ENCODE results near the gene MED27. TPM values are rescaled to one million over a fixed set of nuclear protein-coding genes. Genes with fewer than 3 reads are reported as not detected.
A peak's percentile ranks its signal among the peaks of the same experiment; 100 is the strongest.

MED27 gene
- total RNA-seq, 1 experiment from 2014 or later: 40.3 TPM

DNA sequence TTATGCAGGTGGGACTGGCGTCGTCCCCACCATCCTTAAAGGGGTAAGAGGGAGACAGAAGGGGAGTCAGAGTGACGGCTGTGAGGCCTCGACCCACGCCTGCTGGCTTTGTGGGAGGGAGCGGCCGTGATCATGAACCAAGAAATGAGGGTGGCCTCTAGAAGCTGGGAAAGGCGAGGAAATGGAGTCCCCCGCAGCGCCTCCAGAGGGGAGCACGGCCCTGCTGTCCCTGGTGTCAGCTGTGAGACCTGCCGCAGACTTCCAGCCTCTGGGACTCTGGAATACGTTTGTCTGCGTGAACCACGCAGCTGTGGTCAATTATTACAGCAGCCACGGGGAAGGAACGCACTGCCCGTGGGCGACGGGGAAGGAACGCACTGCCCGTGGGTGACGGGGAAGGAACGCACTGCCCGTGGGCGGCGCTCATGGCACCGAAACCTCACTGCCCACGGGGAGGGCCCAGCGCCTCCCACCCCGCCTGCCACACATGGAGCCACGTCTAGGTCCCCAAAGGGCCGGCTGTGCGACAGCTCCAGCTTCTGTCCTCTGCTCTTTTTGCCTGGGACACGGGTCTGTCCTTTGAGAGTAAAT, 231.0 kb downstream of the MED27 start:
- Histone ChIP-seq H3K36me3 (replicated peaks; ENCODE audit: control insufficient read depth, insufficient read depth, low read length) (no peaks in the 10 kb centered on the region), H3K27me3 (ENCODE audit: control insufficient read depth, insufficient read depth, low read length) (no peaks in the 10 kb centered on the region), H3K4me3 (ENCODE audit: insufficient read depth, low read depth, low read length) (no peak overlapping the region)
- DNase-seq: peak; percentile 68

- H3K27me3 ChIP-seq (ENCODE audit: control insufficient read depth, insufficient read depth, low read length): no peaks in the 10 kb centered on the region
These were observed 231.9 kb downstream of the MED27 start for GRCh38 chr9:131847665-131848354.

DNA sequence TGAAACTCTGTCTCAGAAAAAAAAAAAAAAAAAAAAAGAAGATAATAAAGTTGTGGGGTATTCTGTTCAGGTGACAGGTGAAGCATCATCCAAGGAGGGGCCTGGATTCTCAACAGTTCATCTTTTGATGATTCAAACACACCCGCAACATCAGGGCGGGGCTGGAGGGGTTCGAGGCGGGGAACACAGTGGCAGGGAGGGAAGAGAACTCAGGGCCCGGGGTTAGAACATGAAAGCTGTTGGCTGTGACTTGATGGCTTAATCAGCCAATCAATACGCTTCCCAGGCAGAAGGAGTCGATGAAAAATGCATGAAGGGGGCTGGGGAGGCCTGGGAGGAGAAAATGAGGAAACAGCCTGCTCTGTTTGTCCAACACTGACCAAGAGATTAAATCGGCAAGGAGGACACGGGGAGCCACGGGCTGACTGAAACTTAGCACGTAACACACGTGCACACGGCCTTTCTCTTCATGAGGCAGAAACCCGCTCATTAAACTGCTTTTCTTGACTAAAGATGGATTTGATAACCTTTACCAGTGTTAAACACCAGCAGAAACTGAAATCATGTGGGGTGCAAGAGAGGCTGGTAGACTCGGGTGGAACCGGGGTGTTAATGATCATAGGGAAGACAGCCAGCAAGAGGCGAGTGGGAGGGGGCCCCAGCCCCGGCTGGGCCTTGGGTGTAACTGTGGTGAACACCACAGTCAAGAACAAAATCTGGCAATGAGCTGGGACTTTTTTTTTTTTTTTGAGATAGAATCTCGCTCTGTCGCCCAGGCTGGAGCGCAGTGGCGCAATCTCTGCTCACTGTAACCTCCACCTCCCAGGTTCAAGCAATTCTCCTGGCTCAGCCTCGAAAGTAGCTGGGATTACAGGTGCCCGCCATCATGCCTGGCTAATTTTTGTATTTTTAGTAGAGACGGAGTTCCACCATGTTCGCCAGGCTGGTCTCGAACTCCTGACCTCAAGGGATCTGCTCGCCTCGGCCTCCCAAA, 234.1 kb downstream of the MED27 start:
- Histone ChIP-seq H3K4me3 (ENCODE audit: insufficient read depth, low read depth, low read length) (no peak overlapping the region), H3K36me3 (replicated peaks; ENCODE audit: control insufficient read depth, insufficient read depth, low read length) (no peaks in the 10 kb centered on the region), H3K27me3 (ENCODE audit: control insufficient read depth, insufficient read depth, low read length) (no peaks in the 10 kb centered on the region)
- no peak for DNase-seq

More at GRCh38 chr9:131847665-131848354, 231.9 kb downstream of the MED27 start:
- Histone ChIP-seq H3K4me3 (ENCODE audit: insufficient read depth, low read depth, low read length) (no peak overlapping the region), H3K36me3 (replicated peaks; ENCODE audit: control insufficient read depth, insufficient read depth, low read length) (no peaks in the 10 kb centered on the region)
- DNase-seq: no peak

DNA sequence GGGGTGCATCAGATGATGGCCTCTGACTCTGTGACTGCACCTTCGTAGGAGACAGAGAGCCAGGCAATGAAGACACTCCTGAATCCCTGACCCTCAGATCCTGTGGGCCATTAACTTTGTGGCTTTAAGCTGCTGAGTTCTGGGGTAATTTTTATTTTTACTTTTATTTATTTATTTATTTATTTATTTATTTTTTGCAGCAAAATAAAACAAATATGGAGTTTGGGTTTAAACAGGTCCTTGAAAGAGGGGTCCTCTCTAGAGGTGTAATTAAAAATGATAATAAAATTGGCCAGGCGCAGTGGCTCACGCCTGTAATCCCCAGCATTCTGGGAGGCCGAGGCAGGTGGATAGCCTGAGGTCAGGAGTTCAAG, 234.9 kb downstream of the MED27 start:
- no peak overlapping the region for H3K4me3 ChIP-seq (ENCODE audit: insufficient read depth, low read depth, low read length)
- no peaks in the 10 kb centered on the region for H3K36me3 ChIP-seq (replicated peaks; ENCODE audit: control insufficient read depth, insufficient read depth, low read length)
- no peaks in the 10 kb centered on the region for H3K27me3 ChIP-seq (ENCODE audit: control insufficient read depth, insufficient read depth, low read length)
- DNase-seq: no peak

DNA sequence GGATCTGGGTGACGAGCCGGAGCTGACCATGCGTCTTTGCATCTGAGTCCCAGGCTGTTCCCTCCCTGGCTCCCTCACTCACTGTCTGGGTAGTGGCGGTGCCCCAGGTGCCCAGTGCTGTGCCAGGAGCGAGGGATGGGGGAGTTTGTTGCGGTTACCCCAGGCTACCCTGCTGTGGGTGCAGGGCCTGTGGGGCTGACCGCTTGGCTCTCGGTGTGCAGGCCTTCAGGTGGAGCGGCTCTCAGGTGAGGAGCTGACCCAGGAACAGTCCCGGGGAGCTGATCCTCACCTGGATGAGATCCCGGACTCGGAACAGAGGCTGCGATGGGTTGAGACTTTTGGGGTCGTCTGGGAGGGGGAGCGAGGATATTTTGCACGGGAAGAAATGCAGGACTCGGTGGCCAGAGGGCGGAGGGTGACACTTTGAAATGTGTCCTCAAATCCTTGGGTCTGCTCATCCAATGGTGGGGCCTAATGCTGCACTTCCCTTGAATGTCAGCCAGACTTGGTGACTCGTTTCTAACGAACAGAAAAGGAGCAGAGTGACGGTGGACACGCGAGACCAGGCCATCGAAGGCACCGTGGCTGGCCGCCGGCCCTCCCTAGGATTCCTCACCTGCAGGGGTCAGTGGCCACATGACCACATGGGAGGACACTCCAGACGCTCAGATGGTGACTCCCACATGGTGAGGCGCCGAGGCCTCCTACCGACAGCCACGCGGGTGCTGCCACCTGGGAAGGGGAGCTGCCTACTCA, 235.5 kb downstream of the MED27 start:
- H3K36me3 ChIP-seq (replicated peaks; ENCODE audit: control insufficient read depth, insufficient read depth, low read length): no peaks in the 10 kb centered on the region
- no peak overlapping the region for H3K4me3 ChIP-seq (ENCODE audit: insufficient read depth, low read depth, low read length)
- peak; percentile 57 for DNase-seq
- H3K27me3 ChIP-seq (ENCODE audit: control insufficient read depth, insufficient read depth, low read length): no peaks in the 10 kb centered on the region

- Histone ChIP-seq H3K36me3 (replicated peaks; ENCODE audit: control insufficient read depth, insufficient read depth, low read length) (no peaks in the 10 kb centered on the region), H3K27me3 (ENCODE audit: control insufficient read depth, insufficient read depth, low read length) (no peaks in the 10 kb centered on the region), H3K4me3 (ENCODE audit: insufficient read depth, low read depth, low read length) (no peak overlapping the region)
- DNase-seq: peak; percentile 54
These were observed 237.8 kb downstream of the MED27 start for GRCh38 chr9:131841765-131842318.

DNA sequence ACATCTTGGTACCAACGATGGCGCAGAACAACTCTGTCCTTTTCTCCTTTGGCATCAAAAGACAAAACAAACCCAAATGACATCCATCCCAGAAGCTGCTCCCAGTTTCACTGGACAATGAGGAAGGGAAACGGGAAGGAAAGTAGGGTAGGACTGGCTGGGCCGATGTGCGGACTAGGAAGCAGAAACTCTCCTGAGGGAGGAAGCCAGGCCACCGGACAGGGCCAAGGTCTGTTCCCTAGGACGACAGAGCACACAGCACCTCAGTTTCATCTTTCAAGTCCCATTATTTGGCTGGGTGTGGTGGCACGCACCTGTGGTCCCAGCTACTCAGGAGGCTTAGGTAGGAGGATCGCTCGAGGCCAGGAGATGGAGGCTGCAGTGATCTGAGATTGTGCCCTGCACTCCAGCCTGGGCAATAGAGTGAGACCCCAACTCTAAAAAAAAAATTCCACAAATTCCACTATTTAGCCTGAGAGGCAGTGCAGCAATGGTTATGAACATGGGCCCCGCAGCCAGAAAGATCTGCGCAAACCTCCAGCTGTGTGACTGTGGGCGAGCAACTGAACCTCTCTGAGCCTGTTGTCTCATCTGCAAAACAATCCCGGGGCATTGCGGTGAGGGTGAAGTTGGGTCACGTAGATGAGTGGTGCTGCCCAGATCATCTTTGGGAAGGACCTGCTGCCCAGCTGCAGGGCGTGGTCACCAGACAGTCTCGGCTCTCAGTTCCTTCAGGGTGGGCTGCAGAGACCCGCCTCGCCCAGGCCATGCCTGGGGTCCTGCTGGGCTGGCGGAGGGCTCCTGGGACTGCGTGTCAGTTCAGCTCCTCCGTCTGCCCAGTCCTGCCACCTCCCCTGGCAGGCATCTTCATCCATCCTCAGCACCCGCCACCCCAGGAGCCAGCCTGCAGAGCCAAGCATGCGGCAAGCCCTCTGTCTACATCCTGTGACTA, 238.6 kb downstream of the MED27 start:
- Histone ChIP-seq H3K27me3 (ENCODE audit: control insufficient read depth, insufficient read depth, low read length) (no peaks in the 10 kb centered on the region), H3K4me3 (ENCODE audit: insufficient read depth, low read depth, low read length) (no peak overlapping the region), H3K36me3 (replicated peaks; ENCODE audit: control insufficient read depth, insufficient read depth, low read length) (no peaks in the 10 kb centered on the region)
- no peak for DNase-seq

DNA sequence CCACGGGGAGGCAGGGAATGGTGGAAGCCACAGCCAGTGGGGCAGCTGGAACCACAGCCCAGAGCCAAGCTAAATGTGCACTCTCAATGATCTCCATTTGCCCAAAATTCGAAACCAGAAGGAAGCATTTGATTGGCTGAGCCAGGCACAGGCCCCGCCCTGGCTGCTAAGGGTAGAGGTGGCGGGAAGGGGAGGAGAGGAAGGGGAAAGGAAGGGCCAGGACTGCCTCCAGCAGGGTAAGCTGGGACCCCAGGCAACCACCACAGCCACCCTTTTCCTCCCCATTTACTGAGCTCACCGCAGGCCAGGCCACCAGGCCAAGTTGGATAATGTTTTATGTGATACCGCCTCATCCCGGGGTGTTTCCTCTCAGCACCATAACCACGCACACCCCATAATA, 239.4 kb downstream of the MED27 start:
- DNase-seq: peak; percentile 82
- no peaks in the 10 kb centered on the region for H3K27me3 ChIP-seq (ENCODE audit: control insufficient read depth, insufficient read depth, low read length)
- H3K4me3 ChIP-seq (ENCODE audit: insufficient read depth, low read depth, low read length): no peak overlapping the region
- H3K36me3 ChIP-seq (replicated peaks; ENCODE audit: control insufficient read depth, insufficient read depth, low read length): no peaks in the 10 kb centered on the region

DNA sequence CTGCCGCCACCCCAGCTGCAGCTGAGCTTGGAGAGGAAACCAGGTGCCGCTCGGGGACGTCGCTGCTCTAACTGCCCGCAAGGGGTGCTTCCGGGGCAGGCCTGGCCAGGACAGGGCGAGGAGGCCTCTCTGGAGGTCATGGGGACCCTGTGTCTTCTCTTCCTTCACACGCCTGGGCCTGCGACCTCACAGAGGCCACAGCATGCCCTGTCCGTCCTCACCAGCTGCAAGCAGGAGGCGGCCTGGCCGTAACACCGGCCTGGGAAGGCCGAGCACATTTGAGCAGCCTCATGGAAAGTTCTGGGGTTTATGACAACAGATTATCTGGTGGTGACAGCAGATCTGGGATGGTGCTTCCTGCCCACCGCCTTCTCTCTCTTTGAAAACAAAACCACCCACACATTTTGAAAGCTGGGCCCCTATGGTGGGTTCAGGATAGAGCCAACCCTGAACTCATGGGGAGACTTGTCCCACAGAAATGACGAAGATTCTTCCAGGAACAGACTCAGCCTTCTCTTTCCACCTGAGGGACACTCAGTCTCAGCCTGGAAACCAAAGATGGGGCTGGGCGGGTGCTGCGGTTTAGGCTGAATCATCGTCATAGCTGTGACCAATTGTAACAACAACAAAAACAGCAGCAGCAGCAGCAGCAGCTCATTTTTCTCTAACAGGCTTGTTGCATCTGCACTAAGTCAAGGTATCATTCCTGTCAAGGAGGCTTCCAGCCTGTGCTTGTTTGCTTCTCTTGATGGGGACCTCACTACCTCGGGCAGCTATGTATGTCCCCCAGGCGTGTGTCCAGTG, 240.2 kb downstream of the MED27 start:
- H3K36me3 ChIP-seq (replicated peaks; ENCODE audit: control insufficient read depth, insufficient read depth, low read length): no peaks in the 10 kb centered on the region
- no peaks in the 10 kb centered on the region for H3K27me3 ChIP-seq (ENCODE audit: control insufficient read depth, insufficient read depth, low read length)
- no peak overlapping the region for H3K4me3 ChIP-seq (ENCODE audit: insufficient read depth, low read depth, low read length)
- DNase-seq: peak; percentile 65

GRCh38 chr9:131838530-131839280, 241.0 kb downstream of the MED27 start:
- Histone ChIP-seq H3K27me3 (ENCODE audit: control insufficient read depth, insufficient read depth, low read length) (no peaks in the 10 kb centered on the region), H3K36me3 (replicated peaks; ENCODE audit: control insufficient read depth, insufficient read depth, low read length) (no peaks in the 10 kb centered on the region), H3K4me3 (ENCODE audit: insufficient read depth, low read depth, low read length) (no peak overlapping the region)
- peak; percentile 82 for DNase-seq

- DNase-seq: peak; percentile 59
- Histone ChIP-seq H3K27me3 (ENCODE audit: control insufficient read depth, insufficient read depth, low read length) (no peaks in the 10 kb centered on the region), H3K4me3 (ENCODE audit: insufficient read depth, low read depth, low read length) (no peak overlapping the region), H3K36me3 (replicated peaks; ENCODE audit: control insufficient read depth, insufficient read depth, low read length) (no peaks in the 10 kb centered on the region)
These were observed 241.8 kb downstream of the MED27 start for GRCh38 chr9:131837836-131838235.

DNA sequence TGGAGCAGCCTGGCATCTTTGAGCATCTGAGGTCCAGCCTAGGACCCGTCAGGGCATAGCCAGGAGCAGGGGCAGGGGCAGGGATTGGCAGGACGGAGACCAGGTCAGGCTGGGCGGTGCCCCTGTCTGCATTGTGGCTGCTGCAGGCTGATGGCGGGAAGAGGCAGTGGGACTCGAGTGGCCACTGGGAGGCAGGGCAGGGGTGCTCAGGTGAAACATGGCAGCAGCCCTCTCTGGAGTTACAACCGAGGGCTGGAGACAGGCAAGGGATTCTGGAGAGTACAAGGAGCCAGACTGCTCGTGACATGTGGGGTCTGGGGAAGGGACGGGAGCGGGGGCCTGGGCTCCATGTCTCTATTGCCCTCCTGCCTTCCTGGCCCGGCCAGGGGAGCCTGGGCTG, 242.4 kb downstream of the MED27 start:
- Histone ChIP-seq H3K27me3 (ENCODE audit: control insufficient read depth, insufficient read depth, low read length) (no peaks in the 10 kb centered on the region), H3K36me3 (replicated peaks; ENCODE audit: control insufficient read depth, insufficient read depth, low read length) (no peaks in the 10 kb centered on the region), H3K4me3 (ENCODE audit: insufficient read depth, low read depth, low read length) (no peak overlapping the region)
- DNase-seq: peak; percentile 90
